ENCODE measurements around the gene RFPL3.
"Not testable (repeated sequence)": the region's sequence is repeated elsewhere in the genome, so short reads cannot be mapped to it uniquely, and the experiment has no call there.

The RFPL3 gene

DNA sequence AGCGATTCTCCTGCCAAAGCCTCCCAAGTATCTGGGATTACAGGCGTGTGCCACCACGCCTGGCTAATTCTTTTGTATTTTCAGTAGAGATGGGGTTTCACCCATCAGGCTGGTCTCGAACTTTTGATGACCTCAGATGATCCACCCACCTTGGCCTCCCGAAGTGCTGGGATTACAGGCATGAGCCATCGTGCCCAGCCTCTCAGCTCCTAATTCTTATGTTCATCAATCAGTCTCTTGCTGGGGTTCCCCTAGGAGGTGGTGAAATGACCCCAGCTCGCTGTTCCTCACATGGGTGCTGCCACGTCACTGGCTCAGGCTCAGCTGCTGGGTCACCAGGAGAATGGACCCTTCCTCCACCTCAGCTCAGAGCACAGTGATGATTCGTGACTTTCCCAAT, at the start of gene RFPL3:
Gene RFPL3 (plus strand): TSS at position 301 of the 400 bp plus-strand sequence. CDS start 205 bp downstream, outside the sequence.
- H3K4me3 ChIP-seq (ENCODE audit: low read depth, low read length); H3K27me3 ChIP-seq (replicated peaks); in situ Hi-C loops (cut with HindIII; ENCODE audit: low pct_ligation_motif_present, low sequenced_read_pairs); H3K36me3 ChIP-seq (replicated peaks); DNase-seq; H3K27ac ChIP-seq: not testable (repeated sequence)

DNA sequence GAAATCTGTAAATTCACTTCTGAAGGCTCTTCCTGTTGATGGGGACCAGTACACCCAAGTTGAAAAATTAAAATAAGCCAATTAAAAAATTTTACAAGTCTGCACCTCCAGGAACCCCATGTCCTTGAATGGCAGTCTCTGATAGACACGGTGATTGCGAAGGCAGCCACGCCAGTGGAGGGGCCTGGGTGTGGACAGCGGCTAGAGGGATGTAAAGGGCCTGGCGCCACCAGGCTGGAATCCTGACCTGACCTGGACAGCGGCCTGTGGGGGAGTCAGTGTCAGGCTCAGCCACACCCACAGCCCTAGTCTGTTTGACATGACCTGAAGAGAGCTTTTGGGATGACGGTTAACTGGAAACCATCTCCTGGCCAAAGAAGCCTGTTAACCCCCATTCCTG, 49.5 kb upstream of the RFPL3 start:
- no peak overlapping the region for H3K27ac ChIP-seq
- in situ Hi-C loops (cut with HindIII; ENCODE audit: low pct_ligation_motif_present, low sequenced_read_pairs), result no loop called here
- DNase-seq, result no peak
- TF ChIP-seq, protein P1, sequence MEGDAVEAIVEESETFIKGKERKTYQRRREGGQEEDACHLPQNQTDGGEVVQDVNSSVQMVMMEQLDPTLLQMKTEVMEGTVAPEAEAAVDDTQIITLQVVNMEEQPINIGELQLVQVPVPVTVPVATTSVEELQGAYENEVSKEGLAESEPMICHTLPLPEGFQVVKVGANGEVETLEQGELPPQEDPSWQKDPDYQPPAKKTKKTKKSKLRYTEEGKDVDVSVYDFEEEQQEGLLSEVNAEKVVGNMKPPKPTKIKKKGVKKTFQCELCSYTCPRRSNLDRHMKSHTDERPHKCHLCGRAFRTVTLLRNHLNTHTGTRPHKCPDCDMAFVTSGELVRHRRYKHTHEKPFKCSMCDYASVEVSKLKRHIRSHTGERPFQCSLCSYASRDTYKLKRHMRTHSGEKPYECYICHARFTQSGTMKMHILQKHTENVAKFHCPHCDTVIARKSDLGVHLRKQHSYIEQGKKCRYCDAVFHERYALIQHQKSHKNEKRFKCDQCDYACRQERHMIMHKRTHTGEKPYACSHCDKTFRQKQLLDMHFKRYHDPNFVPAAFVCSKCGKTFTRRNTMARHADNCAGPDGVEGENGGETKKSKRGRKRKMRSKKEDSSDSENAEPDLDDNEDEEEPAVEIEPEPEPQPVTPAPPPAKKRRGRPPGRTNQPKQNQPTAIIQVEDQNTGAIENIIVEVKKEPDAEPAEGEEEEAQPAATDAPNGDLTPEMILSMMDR (IDR thresholded peaks at IDR 0.05; ENCODE audit: low read depth, low read length, missing control alignments), result no peak
- H3K4me3 ChIP-seq (ENCODE audit: low read depth, low read length), result no peak overlapping the region
- H3K36me3 ChIP-seq (replicated peaks), result no peaks in the 10 kb centered on the region
- H3K27me3 ChIP-seq (replicated peaks), result no peaks in the 10 kb centered on the region

DNA sequence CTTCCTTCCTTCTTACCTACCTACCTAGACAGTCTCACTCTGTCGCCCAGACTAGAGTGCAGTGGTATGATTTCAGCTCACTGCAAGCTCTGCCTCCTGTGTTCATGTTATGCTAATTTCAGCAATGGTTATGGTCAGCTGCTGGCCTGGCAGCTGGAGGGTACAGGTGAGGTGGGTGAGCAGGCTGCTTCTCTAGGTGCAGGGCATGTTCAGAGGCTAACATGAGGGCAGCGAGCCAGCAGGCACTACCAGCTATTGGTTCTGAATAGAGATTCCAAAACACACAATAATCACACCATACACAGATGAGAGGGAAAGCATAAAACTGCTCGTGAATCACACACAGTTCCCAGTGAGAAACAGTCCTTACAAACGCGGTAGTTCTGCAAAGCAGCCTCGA, 48.7 kb upstream of the RFPL3 start:
- no peak overlapping the region for H3K4me3 ChIP-seq (ENCODE audit: low read depth, low read length)
- no peaks in the 10 kb centered on the region for H3K36me3 ChIP-seq (replicated peaks)
- DNase-seq, result no peak
- TF ChIP-seq, protein P1 (IDR thresholded peaks at IDR 0.05; ENCODE audit: low read depth, low read length, missing control alignments), result no peak
- in situ Hi-C loops (cut with HindIII; ENCODE audit: low pct_ligation_motif_present, low sequenced_read_pairs), result no loop called here
- no peak overlapping the region for H3K27ac ChIP-seq
- H3K27me3 ChIP-seq (replicated peaks), result no peaks in the 10 kb centered on the region

DNA sequence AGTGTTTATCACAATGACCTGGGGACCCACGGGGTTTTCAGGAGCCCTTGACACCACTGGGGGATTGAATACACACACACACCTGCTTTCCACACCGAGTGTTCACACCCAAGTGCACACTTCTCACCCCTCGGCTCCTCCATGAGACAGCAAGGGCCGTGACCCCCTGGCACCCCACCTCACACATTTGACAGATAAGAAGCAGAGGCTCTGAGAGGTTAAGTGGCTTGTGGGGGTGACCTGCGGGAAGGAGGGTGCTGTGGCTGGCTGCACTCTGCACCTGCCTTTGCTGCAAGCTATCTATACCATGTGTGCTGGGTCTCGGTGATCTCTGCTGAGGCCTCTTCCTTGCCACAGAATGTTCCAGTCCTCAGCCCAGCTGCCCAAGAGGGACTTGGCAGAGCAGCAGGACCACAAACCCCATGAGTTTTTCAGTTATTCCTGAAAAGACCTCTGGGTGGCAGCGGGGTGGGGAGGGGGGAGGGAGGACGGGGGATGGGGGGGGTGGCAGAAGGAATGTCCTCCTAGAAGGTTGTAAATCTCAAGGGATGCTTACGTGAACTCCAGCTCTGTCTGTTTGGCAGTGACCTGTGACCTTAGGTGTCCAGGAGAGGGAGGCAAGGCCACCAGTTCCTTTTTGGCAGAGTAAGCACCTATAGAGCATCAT, 47.9 kb upstream of the RFPL3 start:
- DNase-seq, result no peak
- H3K36me3 ChIP-seq (replicated peaks), result no peaks in the 10 kb centered on the region
- TF ChIP-seq, protein P1 (IDR thresholded peaks at IDR 0.05; ENCODE audit: low read depth, low read length, missing control alignments), result no peak
- in situ Hi-C loops (cut with HindIII; ENCODE audit: low pct_ligation_motif_present, low sequenced_read_pairs), result no loop called here
- H3K4me3 ChIP-seq (ENCODE audit: low read depth, low read length), result no peak overlapping the region
- H3K27me3 ChIP-seq (replicated peaks), result no peaks in the 10 kb centered on the region
- H3K27ac ChIP-seq, result no peak overlapping the region

DNA sequence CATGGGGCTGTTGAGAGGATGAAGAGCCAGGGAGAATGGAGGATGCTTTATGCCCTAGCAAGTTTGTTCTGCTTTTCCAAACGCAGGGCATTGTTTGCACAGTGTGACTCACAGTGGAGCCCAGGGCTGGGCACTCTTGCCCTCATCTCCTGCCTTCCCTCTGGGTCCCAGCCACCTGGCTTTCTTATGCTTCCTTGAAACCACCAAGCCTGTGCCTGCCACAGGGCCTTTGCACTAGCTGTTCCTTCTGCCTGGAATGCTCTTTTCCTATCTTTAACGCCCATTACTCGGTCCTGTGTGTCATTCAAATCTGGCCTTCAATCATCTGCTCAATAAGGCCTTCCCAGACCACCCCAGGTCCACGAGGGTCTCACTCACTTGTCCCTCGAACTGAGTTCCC, 46.9 kb upstream of the RFPL3 start:
- in situ Hi-C loops (cut with HindIII; ENCODE audit: low pct_ligation_motif_present, low sequenced_read_pairs), result no loop called here

DNA sequence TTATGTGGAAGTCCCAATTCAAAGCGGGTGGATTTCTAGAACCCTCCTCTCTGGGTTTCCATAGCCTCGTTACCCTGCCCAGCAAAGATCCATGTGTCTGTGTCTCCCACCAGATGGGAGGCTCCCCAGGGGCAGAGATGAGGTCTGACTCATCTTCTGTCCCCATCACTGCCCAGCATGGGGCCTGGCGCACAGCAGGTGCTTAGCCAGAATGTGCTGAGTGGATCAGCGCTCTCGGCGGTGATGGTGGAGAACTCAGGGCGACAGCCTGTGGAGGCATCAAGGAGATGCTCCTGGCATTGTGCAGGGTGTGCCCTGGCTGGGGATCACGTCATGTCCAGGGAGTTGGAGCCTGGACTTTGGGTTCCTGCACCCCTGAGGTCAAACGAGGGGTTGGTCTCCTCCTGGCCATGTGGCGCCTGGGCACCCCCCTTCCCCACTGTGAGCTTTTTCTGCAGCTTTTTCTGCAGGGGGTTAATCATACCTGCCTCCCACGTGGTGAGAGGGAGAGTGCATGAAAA, 46.1 kb upstream of the RFPL3 start:
- no peak for DNase-seq
- Histone ChIP-seq H3K27me3 (replicated peaks) (no peaks in the 10 kb centered on the region), H3K4me3 (ENCODE audit: low read depth, low read length) (no peak overlapping the region), H3K27ac (no peak overlapping the region), H3K36me3 (replicated peaks) (no peaks in the 10 kb centered on the region)
- in situ Hi-C loops (cut with HindIII; ENCODE audit: low pct_ligation_motif_present, low sequenced_read_pairs), result no loop called here
- TF ChIP-seq, protein P1 (IDR thresholded peaks at IDR 0.05; ENCODE audit: low read depth, low read length, missing control alignments), result no peak

More for the DNA sequence above, 46.9 kb upstream of the RFPL3 start:
- Histone ChIP-seq H3K4me3 (ENCODE audit: low read depth, low read length) (no peak overlapping the region), H3K36me3 (replicated peaks) (no peaks in the 10 kb centered on the region), H3K27me3 (replicated peaks) (no peaks in the 10 kb centered on the region), H3K27ac (no peak overlapping the region)
- DNase-seq, result no peak
- TF ChIP-seq, protein P1 (IDR thresholded peaks at IDR 0.05; ENCODE audit: low read depth, low read length, missing control alignments), result no peak

All from brain microvascular endothelial cell (primary cell).